Measurements from ENCODE around the gene UBE2H.

UBE2H gene

GRCh38 chr7:129947049-129947448 lies 5.7 kb downstream of the UBE2H start:
- Histone ChIP-seq H3K36me3 (ENCODE audit: insufficient read depth, low read length) (peaks cover 4% of the 10 kb centered on the region), H2AFZ (ENCODE audit: low read depth, low read length) (no peak overlapping the region), H3K9me3 (ENCODE audit: low read length) (peaks cover 4% of the 10 kb centered on the region), H3K27me3 (ENCODE audit: insufficient read depth, low read length) (no peaks in the 10 kb centered on the region), H3K4me3 (ENCODE audit: low read length) (no peak overlapping the region), H3K4me1 (ENCODE audit: insufficient read depth, low read length) (peaks cover 16% of the 10 kb centered on the region)

GRCh38 chr7:129946282-129946681 lies 6.5 kb downstream of the UBE2H start:
- Histone ChIP-seq H3K4me3 (ENCODE audit: low read length) (no peak overlapping the region), H3K9me3 (ENCODE audit: low read length) (peaks cover 4% of the 10 kb centered on the region), H3K4me1 (ENCODE audit: insufficient read depth, low read length) (peaks cover 16% of the 10 kb centered on the region), H3K36me3 (ENCODE audit: insufficient read depth, low read length) (peaks cover 6% of the 10 kb centered on the region), H3K27me3 (ENCODE audit: insufficient read depth, low read length) (no peaks in the 10 kb centered on the region), H2AFZ (ENCODE audit: low read depth, low read length) (no peak overlapping the region)

- Histone ChIP-seq H3K4me1 (ENCODE audit: insufficient read depth, low read length) (peaks cover 3% of the 10 kb centered on the region), H2AFZ (ENCODE audit: low read depth, low read length) (no peak overlapping the region), H3K27me3 (ENCODE audit: insufficient read depth, low read length) (no peaks in the 10 kb centered on the region), H3K36me3 (ENCODE audit: insufficient read depth, low read length) (peaks cover 8% of the 10 kb centered on the region), H3K9me3 (ENCODE audit: low read length) (peaks cover 4% of the 10 kb centered on the region), H3K4me3 (ENCODE audit: low read length) (no peak overlapping the region)
Observed at GRCh38 chr7:129943352-129943751, 9.4 kb downstream of the UBE2H start.

- H3K4me1 ChIP-seq (ENCODE audit: insufficient read depth, low read length), result no peaks in the 10 kb centered on the region
- no peaks in the 10 kb centered on the region for H3K27me3 ChIP-seq (ENCODE audit: insufficient read depth, low read length)
- H3K4me3 ChIP-seq (ENCODE audit: low read length), result no peak overlapping the region
- no peak overlapping the region for H2AFZ ChIP-seq (ENCODE audit: low read depth, low read length)
- H3K9me3 ChIP-seq (ENCODE audit: low read length), result peaks cover 4% of the 10 kb centered on the region
- H3K36me3 ChIP-seq (ENCODE audit: insufficient read depth, low read length), result peaks cover 6% of the 10 kb centered on the region
Observed at GRCh38 chr7:129940329-129940728, 12.4 kb downstream of the UBE2H start.

GRCh38 chr7:129939881-129940280 lies 12.9 kb downstream of the UBE2H start:
- Histone ChIP-seq H2AFZ (ENCODE audit: low read depth, low read length) (no peak overlapping the region), H3K4me1 (ENCODE audit: insufficient read depth, low read length) (no peaks in the 10 kb centered on the region), H3K36me3 (ENCODE audit: insufficient read depth, low read length) (peaks cover 6% of the 10 kb centered on the region), H3K9me3 (ENCODE audit: low read length) (peaks cover 4% of the 10 kb centered on the region), H3K4me3 (ENCODE audit: low read length) (no peak overlapping the region), H3K27me3 (ENCODE audit: insufficient read depth, low read length) (no peaks in the 10 kb centered on the region)

- peaks cover 13% of the 10 kb centered on the region for H3K36me3 ChIP-seq (ENCODE audit: insufficient read depth, low read length)
- no peaks in the 10 kb centered on the region for H3K4me1 ChIP-seq (ENCODE audit: insufficient read depth, low read length)
- no peaks in the 10 kb centered on the region for H3K9me3 ChIP-seq (ENCODE audit: low read length)
- no peaks in the 10 kb centered on the region for H3K27me3 ChIP-seq (ENCODE audit: insufficient read depth, low read length)
- H3K4me3 ChIP-seq (ENCODE audit: low read length), result no peak overlapping the region
- H2AFZ ChIP-seq (ENCODE audit: low read depth, low read length), result no peak overlapping the region
Observed at GRCh38 chr7:129933627-129934026, 19.1 kb downstream of the UBE2H start.

GRCh38 chr7:129926618-129927017 lies 26.1 kb downstream of the UBE2H start:
- no peak overlapping the region for H3K4me3 ChIP-seq (ENCODE audit: low read length)
- no peaks in the 10 kb centered on the region for H3K9me3 ChIP-seq (ENCODE audit: low read length)

GRCh38 chr7:129925416-129926002 lies 27.3 kb downstream of the UBE2H start:
- H3K4me3 ChIP-seq (ENCODE audit: low read length), result no peak overlapping the region
- H3K36me3 ChIP-seq (ENCODE audit: insufficient read depth, low read length), result peaks cover 25% of the 10 kb centered on the region
- H3K9me3 ChIP-seq (ENCODE audit: low read length), result no peaks in the 10 kb centered on the region
- no peaks in the 10 kb centered on the region for H3K4me1 ChIP-seq (ENCODE audit: insufficient read depth, low read length)
- no peak overlapping the region for H2AFZ ChIP-seq (ENCODE audit: low read depth, low read length)
- no peaks in the 10 kb centered on the region for H3K27me3 ChIP-seq (ENCODE audit: insufficient read depth, low read length)

More at GRCh38 chr7:129926618-129927017, 26.1 kb downstream of the UBE2H start:
- H3K27me3 ChIP-seq (ENCODE audit: insufficient read depth, low read length), result no peaks in the 10 kb centered on the region
- peaks cover 21% of the 10 kb centered on the region for H3K36me3 ChIP-seq (ENCODE audit: insufficient read depth, low read length)
- H3K4me1 ChIP-seq (ENCODE audit: insufficient read depth, low read length), result no peaks in the 10 kb centered on the region
- H2AFZ ChIP-seq (ENCODE audit: low read depth, low read length), result no peak overlapping the region

- Histone ChIP-seq H3K36me3 (ENCODE audit: insufficient read depth, low read length) (peaks cover 24% of the 10 kb centered on the region), H3K27me3 (ENCODE audit: insufficient read depth, low read length) (no peaks in the 10 kb centered on the region), H3K4me1 (ENCODE audit: insufficient read depth, low read length) (no peaks in the 10 kb centered on the region), H3K9me3 (ENCODE audit: low read length) (no peaks in the 10 kb centered on the region), H3K4me3 (ENCODE audit: low read length) (no peak overlapping the region), H2AFZ (ENCODE audit: low read depth, low read length) (no peak overlapping the region)
Observed at GRCh38 chr7:129924602-129925001, 28.2 kb downstream of the UBE2H start.

GRCh38 chr7:129923709-129924108 lies 29.1 kb downstream of the UBE2H start:
- Histone ChIP-seq H3K4me1 (ENCODE audit: insufficient read depth, low read length) (no peaks in the 10 kb centered on the region), H3K9me3 (ENCODE audit: low read length) (no peaks in the 10 kb centered on the region), H3K4me3 (ENCODE audit: low read length) (no peak overlapping the region), H2AFZ (ENCODE audit: low read depth, low read length) (no peak overlapping the region), H3K36me3 (ENCODE audit: insufficient read depth, low read length) (peaks cover 22% of the 10 kb centered on the region), H3K27me3 (ENCODE audit: insufficient read depth, low read length) (no peaks in the 10 kb centered on the region)

GRCh38 chr7:129919492-129919891 lies 33.3 kb downstream of the UBE2H start:
- Histone ChIP-seq H2AFZ (ENCODE audit: low read depth, low read length) (no peak overlapping the region), H3K9me3 (ENCODE audit: low read length) (no peaks in the 10 kb centered on the region), H3K36me3 (ENCODE audit: insufficient read depth, low read length) (peaks cover 13% of the 10 kb centered on the region), H3K4me1 (ENCODE audit: insufficient read depth, low read length) (peaks cover 14% of the 10 kb centered on the region), H3K27me3 (ENCODE audit: insufficient read depth, low read length) (no peaks in the 10 kb centered on the region), H3K4me3 (ENCODE audit: low read length) (no peak overlapping the region)

GRCh38 chr7:129918922-129919321 lies 33.8 kb downstream of the UBE2H start:
- Histone ChIP-seq H3K9me3 (ENCODE audit: low read length) (peaks cover under 1% of the 10 kb centered on the region), H3K36me3 (ENCODE audit: insufficient read depth, low read length) (peaks cover 13% of the 10 kb centered on the region), H3K4me1 (ENCODE audit: insufficient read depth, low read length) (peaks cover 14% of the 10 kb centered on the region), H2AFZ (ENCODE audit: low read depth, low read length) (no peak overlapping the region), H3K4me3 (ENCODE audit: low read length) (no peak overlapping the region), H3K27me3 (ENCODE audit: insufficient read depth, low read length) (no peaks in the 10 kb centered on the region)

GRCh38 chr7:129917934-129918333 lies 34.8 kb downstream of the UBE2H start:
- Histone ChIP-seq H3K27me3 (ENCODE audit: insufficient read depth, low read length) (no peaks in the 10 kb centered on the region), H2AFZ (ENCODE audit: low read depth, low read length) (no peak overlapping the region), H3K36me3 (ENCODE audit: insufficient read depth, low read length) (peaks cover 14% of the 10 kb centered on the region)

More at GRCh38 chr7:129917934-129918333, 34.8 kb downstream of the UBE2H start:
- H3K9me3 ChIP-seq (ENCODE audit: low read length), result peaks cover 2% of the 10 kb centered on the region
- H3K4me3 ChIP-seq (ENCODE audit: low read length), result no peak overlapping the region
- H3K4me1 ChIP-seq (ENCODE audit: insufficient read depth, low read length), result peaks cover 14% of the 10 kb centered on the region

All from neuron (in vitro differentiated cells).